Inflammatory macrophage treated with lipopolysaccharide for 4 hours (primary cell): ENCODE measurements around the gene SETD3.

Experiments used
- DNase-seq: peaks from one replicate; pipeline ENCODE4 v3.0.0-alpha.2; 2020

The SETD3 gene

GRCh38 chr14:99451234-99451633 is 29.4 kb downstream of the SETD3 start:
- DNase-seq: no peak

DNA sequence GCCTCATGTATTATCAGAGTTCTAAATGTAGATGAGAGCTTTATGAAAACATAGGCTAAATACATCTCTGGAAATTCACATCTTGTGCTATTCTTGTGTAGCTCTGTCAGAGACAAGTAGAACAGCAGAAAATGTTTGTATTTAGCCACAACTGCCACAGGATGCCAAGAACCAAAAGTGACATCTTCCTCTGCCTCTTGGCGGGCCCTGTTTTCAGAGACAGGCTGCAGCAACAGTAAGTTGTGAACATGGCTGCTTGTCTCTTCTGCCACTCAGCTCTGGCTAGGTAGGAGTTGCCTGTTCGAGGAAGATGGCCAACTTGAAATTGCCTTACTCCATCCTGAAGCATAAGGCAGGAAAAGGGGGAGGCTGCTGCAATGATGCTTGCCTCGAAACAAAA is 30.4 kb downstream of the SETD3 start:
- DNase-seq: no peak

- DNase-seq: no peak
Observed at GRCh38 chr14:99447739-99448138, 32.9 kb downstream of the SETD3 start.

DNA sequence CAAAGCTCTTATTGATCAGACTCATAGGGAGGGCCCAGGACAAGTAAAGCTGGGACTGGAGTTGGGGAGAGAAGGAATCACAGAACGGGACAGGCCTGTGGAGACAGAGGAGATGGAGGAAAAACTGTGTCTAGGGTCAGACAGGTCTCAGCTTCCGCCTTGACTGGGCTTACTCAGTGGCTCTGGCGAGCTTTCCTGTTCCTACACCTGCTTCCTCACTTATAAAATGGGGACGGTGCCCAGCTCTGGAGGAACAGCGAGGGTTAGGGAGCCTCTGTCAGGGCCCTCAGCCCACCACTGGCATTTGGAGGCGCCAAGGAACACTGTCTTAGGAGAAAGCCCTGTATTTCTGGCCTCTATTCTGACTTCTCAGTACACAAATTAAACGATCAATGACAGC is 34.7 kb downstream of the SETD3 start:
- DNase-seq: no peak

GRCh38 chr14:99441918-99442317 is 38.7 kb downstream of the SETD3 start:
- no peak for DNase-seq

- no peak for DNase-seq
Observed at GRCh38 chr14:99441157-99441870, 39.3 kb downstream of the SETD3 start.

DNA sequence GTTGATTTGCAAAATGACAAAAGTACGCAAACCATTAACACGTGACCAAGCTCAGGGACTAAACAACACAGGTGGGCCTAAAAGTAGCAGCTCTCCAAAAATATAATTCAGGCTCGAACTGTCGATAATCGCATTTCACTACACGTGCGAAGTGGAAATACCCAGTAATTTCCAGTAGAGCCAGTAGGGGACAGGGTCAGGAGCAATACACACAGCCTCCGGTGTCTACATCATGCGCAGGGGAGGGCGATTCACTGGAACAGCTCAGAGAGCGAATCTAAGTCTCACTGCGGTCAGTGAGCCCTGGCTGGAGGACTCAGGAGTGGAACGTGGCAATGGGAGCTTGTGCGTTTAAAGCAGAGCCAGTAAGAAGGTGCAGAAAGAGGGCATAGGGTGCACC is 40.4 kb downstream of the SETD3 start:
- no peak for DNase-seq

GRCh38 chr14:99437706-99438105 is 43.0 kb downstream of the SETD3 start:
- no peak for DNase-seq

GRCh38 chr14:99436247-99437180 is 44.1 kb downstream of the SETD3 start:
- peak; percentile 18 for DNase-seq

DNA sequence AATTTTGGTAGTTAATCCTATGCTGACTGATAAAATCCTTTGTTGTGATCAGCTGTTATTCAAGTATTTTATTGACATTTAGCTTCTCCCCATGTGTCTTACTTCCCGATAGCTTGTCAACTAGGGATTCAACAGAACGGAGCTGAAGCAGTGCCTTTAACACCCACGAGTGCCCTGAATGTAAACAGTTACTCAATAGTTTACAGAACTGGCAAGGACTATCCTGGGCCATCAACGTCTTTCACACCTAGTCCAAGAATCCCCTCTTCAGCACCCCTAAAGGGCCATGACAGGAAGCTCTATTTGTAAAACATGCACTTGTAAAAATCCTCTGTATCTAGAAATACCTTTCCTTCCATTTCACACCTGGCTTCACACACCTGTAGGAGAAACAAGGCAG is 45.3 kb downstream of the SETD3 start:
- no peak for DNase-seq

DNA sequence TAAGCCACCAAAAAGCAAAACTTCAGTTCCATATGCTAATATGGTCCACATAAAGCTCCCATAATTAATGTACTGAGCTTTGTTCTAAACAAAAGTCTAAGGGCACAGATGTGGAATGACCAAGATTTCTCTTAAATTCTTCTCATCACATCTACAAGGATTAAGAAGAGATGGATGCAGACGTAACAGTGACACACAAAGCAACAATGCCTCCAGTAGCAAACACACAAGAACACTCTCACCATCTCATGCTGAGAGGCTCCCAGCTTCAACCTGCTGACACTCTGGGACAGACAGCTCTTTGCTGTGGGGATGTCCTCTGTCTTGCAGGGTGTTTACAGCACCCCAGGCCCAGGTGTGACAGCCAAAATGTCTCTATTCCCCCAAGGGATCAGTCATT is 48.2 kb downstream of the SETD3 start:
- DNase-seq: no peak

DNA sequence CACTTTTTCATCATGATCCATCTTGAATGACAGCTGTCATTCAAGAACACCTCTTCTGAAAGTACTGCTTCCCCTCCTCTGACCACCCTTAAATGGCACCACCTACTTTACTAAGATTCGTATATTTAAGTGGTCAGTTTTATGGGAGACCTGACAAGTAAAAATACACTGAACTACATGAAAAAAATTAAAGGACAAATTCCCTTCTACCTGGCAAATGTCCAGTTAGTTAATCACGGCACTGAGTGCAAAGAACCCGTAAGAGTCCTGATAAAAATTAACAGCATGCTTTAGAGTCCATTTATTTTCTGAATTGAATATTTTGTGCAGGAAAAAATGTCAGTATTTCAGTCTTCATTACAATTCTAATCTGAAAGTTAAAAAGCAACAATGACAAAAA is 48.7 kb downstream of the SETD3 start:
- no peak for DNase-seq

- no peak for DNase-seq
Observed at GRCh38 chr14:99430491-99430890, 50.2 kb downstream of the SETD3 start.

DNA sequence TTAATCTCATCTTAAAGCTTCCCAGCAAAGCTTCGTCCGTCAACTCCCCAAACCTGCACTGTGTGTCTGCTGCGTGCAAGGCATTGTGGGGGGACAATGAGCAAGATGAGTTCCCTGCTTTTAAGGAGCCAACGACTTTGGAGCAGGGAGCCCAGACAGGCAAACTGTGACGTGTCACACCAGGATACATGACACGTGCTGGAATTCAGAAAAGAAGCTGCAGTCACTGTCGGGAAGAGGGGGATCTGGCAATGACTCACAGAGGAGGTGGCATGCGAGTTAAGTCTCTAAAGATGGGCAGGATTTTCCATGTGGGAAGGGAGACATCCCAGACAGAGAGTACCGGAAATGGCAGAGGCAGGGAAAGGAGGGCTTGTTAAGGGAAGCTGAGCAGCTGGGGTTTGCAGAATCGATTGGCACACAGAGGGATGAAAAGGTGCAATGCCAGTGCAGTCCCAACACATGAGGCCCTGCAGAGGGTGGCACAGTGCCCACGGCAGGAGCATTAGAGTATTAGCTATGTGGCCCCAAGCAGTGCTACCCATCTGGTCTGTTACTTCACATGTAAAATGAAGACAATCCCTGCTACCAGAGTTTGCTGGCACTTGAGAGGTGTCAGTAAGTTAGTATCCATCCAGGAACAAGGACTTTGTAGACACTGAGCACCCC is 52.9 kb downstream of the SETD3 start:
- no peak for DNase-seq

- DNase-seq: no peak
Observed at GRCh38 chr14:99426813-99427346, 53.8 kb downstream of the SETD3 start.

- no peak for DNase-seq
Observed at GRCh38 chr14:99426265-99426664, 54.4 kb downstream of the SETD3 start.

- no peak for DNase-seq
Observed at GRCh38 chr14:99425272-99425681, 55.4 kb downstream of the SETD3 start.

GRCh38 chr14:99424306-99424877 is 56.3 kb downstream of the SETD3 start:
- no peak for DNase-seq

DNA sequence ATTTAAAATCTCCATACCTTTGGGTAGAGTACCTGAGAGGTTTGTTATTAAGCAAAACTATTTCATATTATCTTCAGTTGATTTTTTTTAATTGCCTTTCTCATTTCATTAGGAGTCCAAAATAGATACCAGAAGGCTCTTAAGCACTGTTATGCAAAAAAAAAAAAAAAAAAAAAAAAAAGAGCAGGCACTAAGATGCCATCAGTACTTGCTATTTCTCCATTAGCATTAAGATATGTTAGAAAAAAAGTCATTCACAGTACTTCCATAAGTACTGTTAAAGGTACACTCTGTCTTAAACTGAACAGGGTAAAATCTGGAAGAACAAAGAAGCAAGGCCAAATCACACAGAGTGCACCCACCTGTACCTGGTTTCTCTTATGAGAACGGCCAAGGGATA is 57.2 kb downstream of the SETD3 start:
- no peak for DNase-seq

DNA sequence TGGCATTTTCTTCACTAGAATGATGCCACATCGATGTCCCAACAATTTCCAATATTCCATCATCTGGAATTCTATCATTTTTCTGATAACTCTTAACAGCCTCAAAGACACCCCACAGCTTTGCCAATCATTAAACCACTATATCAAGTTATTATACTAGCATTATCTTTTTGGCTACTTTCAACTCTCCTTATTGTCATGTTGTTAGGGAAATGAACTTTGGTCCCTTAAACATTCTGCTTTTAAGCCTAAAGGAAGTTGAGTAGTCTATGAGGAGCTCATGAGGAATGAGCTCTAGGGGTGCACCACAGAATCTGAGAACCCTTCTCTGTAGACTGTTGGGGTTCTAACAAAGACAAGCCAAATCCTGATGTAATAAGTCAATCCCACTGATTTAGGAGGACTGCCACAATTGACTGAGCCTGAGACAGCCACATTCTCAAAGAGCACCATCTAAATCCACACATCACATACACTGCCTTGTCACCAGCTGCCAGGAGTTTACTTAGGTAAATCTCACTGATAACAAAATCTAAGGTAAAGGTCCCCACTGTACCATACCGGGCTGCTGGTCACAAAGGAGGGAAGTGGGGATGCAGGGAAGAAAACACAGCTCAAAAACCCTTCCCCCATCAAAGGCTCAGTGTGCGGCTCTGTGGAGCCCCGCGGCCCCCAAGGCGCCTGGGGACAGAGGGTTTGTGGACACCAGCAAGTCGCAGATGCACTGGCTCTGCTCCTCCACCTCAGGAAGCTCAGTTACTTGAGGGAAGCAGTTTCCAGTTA is 58.2 kb downstream of the SETD3 start:
- no peak for DNase-seq

GRCh38 chr14:99420711-99421110 is 59.9 kb downstream of the SETD3 start:
- DNase-seq: no peak

DNA sequence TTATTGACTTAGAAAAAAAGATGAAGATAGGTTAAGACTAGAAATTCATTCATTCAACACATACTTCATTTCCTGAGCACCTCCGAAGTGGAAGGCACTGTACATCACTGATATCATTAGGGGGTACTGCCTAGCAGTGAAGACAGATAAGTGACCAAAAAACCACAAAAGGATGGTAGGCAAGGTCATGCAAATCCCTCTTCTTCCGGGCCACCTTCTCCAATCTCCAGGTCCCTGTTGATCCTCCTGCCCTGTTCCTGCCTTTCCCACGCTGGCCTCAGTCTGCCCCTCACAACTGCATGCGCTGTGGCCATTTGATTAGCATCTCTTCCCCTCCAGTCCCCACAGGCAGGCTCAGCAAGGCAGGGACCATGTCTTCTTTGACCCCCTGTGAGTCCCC is 60.8 kb downstream of the SETD3 start:
- DNase-seq: no peak
